Right cardiac atrium (tissue), 5 donors: ENCODE data around the gene MAMDC4. TPM values are rescaled to one million over a fixed set of nuclear protein-coding genes. Genes with fewer than 3 reads are reported as not detected.
"Not testable (repeated sequence)": the region's sequence is repeated elsewhere in the genome, so short reads cannot be mapped to it uniquely, and the experiment has no call there.

Experiments used
- ATAC-seq, 2 donors: fragments of 200-7000 bp; cut with Tn5 transposase; one replicate each; pipeline versions ENCODE4 v1.8.0 to v1.9.1; 2020; ENCODE audit warnings: moderate library complexity in 2 of 2, mild to moderate bottlenecking in 1 of 2
- DNase-seq, 3 donors: peaks; one replicate each; pipeline ENCODE4 v3.0.0-alpha.2; 2020
- H3K27ac ChIP-seq: one replicate; pipeline ENCODE4 v1.5.1; 2013; ENCODE audit warnings: mild to moderate bottlenecking, low read length, control low read depth, moderate library complexity
- H3K27me3 ChIP-seq: one replicate; pipeline ENCODE4 v1.6.1; 2013; ENCODE audit not compliant: control insufficient read depth, insufficient read depth
- H3K4me1 ChIP-seq: one replicate; pipeline ENCODE4 v1.6.1; 2013; ENCODE audit warnings: low read length; ENCODE audit not compliant: control insufficient read depth, insufficient read depth
- H3K4me3 ChIP-seq: one replicate; pipeline ENCODE4 v1.5.1; 2013; ENCODE audit warnings: low read length, control low read depth
- H3K9me3 ChIP-seq: one replicate; pipeline ENCODE4 v1.6.1; 2013; ENCODE audit warnings: low read length; ENCODE audit not compliant: control insufficient read depth
- WGBS: extraction: QIAGEN DNeasy Blood & Tissue Kit; methylation state at CpG from one replicate; pipeline ENCODE4 v1.1.7; 2013; 5-methylcytosine and 5-hydroxymethylcytosine counted together
- intact Hi-C, 4 donors: fragments of 100-400 bp; cut with DNase I; formaldehyde crosslinking; loops; one replicate each; pipeline versions ENCODE4 v1.11.0 to v1.14.0; 2022 to 2023
- long read RNA-seq, 4 donors: library from polyadenylated mRNA; unstranded; transcript quantifications; one replicate each; pipeline ENCODE4 v2.0.0, GENCODE V29; 2020 to 2021
- polyA plus RNA-seq: library from polyadenylated mRNA; stranded (reverse); fragments of 200-250 nt; gene quantifications from one replicate; pipeline ENCODE4 v1.2.3, GENCODE V29; 2013
- total RNA-seq, 4 donors: library from RNA; stranded (reverse); fragmentation: NEBNext Ultra II Directional; extraction: Animal tissue kit (Norgen Biotek cat#: 25700); gene quantifications; one replicate each; pipeline ENCODE4 v1.2.1, GENCODE V29; 2021
- donor health status: healthy with polysubstance abuse.
- donor health status: DM: no; HTN: yes; CAD: no.
- donor health status: DM: no; HTN: no; CAD: no.
- donor health status: DM: no; HTN: yes; CAD: no; lungs with severe emphysema.
- donor health status: DM: yes; HTN: yes; CAD: no.

The MAMDC4 gene
- total RNA-seq (10 to 100 TPM in 1 of 4 donors, 1 to 10 TPM in 3; 3.0 to 10.8 (median 5.8) TPM), polyA plus RNA-seq (5.2 TPM)
- long read RNA-seq, donor 1, partial matches to known transcripts: 6 of 14 reads
- long read RNA-seq, donor 1, other reads (novel, unspliced or antisense): 8 of 14 reads
- long read RNA-seq, donor 2, partial matches to known transcripts: 4 of 5 reads
- long read RNA-seq, donor 2, other reads (novel, unspliced or antisense): 1 of 5 reads
- long read RNA-seq, donor 3, partial matches to known transcripts: 3 of 11 reads
- long read RNA-seq, donor 3, other reads (novel, unspliced or antisense): 8 of 11 reads
- long read RNA-seq, donor 4, partial matches to known transcripts: 3 of 8 reads
- long read RNA-seq, donor 4, other reads (novel, unspliced or antisense): 5 of 8 reads

- Histone ChIP-seq H3K4me1 (peaks cover 2% of the 10 kb centered on the region), H3K9me3 (no peaks in the 10 kb centered on the region), H3K27ac (no peak within 1 kb of the TSS), H3K4me3 (no peak within 1 kb of the TSS), H3K27me3 (no peaks in the 10 kb centered on the region)
- peak; percentile 29 to 74 (median 62) for DNase-seq
- no peak for ATAC-seq
- WGBS: 66% methylated on average over 23 of the region's 23 CpGs
- intact Hi-C loops: loop anchor here in 1 of 4 donors (10.0 kb wide), 1 partner anchor 93 kb away; the partner anchor contains the start of genes C8G and FBXW5
These were observed at the start of gene MAMDC4 for GRCh38 chr9:136851941-136852663. Gene MAMDC4, plus strand, starts transcription at chr9:136852346. Its CDS starts 71 bp downstream, at chr9:136852417.

- intact Hi-C loops: loop anchor here in 1 of 4 donors (5.0 kb wide), 1 partner anchor 54 kb away; no protein-coding TSS in a partner anchor
- not testable (repeated sequence) for H3K4me3 ChIP-seq, H3K27ac ChIP-seq, H3K9me3 ChIP-seq, H3K4me1 ChIP-seq, ATAC-seq, DNase-seq, H3K27me3 ChIP-seq
- 92% methylated on average over 7 of the region's 9 CpGs for WGBS
These were observed 49.1 kb upstream of the MAMDC4 start for GRCh38 chr9:136803009-136803550.

- DNase-seq: peak in 1 of 3 donors; percentile 42
- no peak overlapping the region for H3K4me3 ChIP-seq
- no peaks in the 10 kb centered on the region for H3K4me1 ChIP-seq
- H3K27me3 ChIP-seq: no peaks in the 10 kb centered on the region
- intact Hi-C loops: loop anchor here in 1 of 4 donors (5.0 kb wide), 1 partner anchor 53 kb away; no protein-coding TSS in a partner anchor
- WGBS: 97% methylated on average over 22 of the region's 22 CpGs
- no peak overlapping the region for H3K27ac ChIP-seq
- no peaks in the 10 kb centered on the region for H3K9me3 ChIP-seq
- no peak for ATAC-seq
These were observed 48.3 kb upstream of the MAMDC4 start for GRCh38 chr9:136803551-136804508.

- intact Hi-C loops: loop anchor here in 1 of 4 donors (5.0 kb wide), 1 partner anchor 53 kb away; no protein-coding TSS in a partner anchor
- DNase-seq: peak in 2 of 3 donors; percentile 56 to 60
- 89% methylated on average over 20 of the region's 20 CpGs for WGBS
These were observed 47.5 kb upstream of the MAMDC4 start for GRCh38 chr9:136804509-136805206.

DNA sequence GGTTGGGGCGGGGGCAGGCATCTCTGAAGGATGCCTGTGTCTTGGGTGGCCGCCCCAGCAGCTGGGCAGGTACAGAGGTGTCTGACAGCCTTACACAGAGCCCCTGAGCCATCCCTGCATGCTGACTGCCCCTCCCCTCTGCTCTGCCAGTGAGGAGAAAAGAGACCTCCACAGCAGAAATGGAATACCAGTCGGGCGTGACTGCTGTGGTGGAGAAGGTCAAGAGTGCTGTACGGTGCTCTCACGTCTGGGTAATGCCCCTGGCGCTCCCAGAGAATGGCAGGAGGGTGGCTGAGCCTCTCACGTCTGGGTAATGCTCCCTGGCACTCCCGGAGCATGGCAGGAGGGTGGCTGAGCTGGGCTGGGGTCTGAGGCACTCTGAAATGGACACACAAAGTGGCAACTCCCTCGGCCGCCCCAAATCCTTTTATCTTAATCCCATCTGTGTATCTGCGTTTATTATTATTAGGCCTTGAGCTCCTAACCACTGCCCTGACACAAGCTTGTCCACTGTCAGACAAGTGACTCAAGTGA lies 46.9 kb upstream of the MAMDC4 start:
- Histone ChIP-seq H3K27me3 (no peaks in the 10 kb centered on the region), H3K27ac (no peak overlapping the region), H3K9me3 (no peaks in the 10 kb centered on the region), H3K4me1 (no peaks in the 10 kb centered on the region), H3K4me3 (no peak overlapping the region)
- 86% methylated on average over 12 of the region's 12 CpGs for WGBS
- intact Hi-C loops: no loop called here
- DNase-seq (no peak), ATAC-seq (no peak)

More at GRCh38 chr9:136804509-136805206, 47.5 kb upstream of the MAMDC4 start:
- H3K9me3 ChIP-seq: no peaks in the 10 kb centered on the region
- H3K27ac ChIP-seq: no peak overlapping the region
- H3K4me1 ChIP-seq: no peaks in the 10 kb centered on the region
- ATAC-seq: no peak
- H3K4me3 ChIP-seq: no peak overlapping the region
- no peaks in the 10 kb centered on the region for H3K27me3 ChIP-seq

- ATAC-seq (no peak), DNase-seq (peak in 2 of 3 donors; percentile 37 to 55)
- no peak overlapping the region for H3K4me3 ChIP-seq
- intact Hi-C loops: no loop called here
- H3K9me3 ChIP-seq: no peaks in the 10 kb centered on the region
- no peak overlapping the region for H3K27ac ChIP-seq
- no peaks in the 10 kb centered on the region for H3K4me1 ChIP-seq
- no peaks in the 10 kb centered on the region for H3K27me3 ChIP-seq
- 96% methylated on average over 10 of the region's 10 CpGs for WGBS
These were observed 46.1 kb upstream of the MAMDC4 start for GRCh38 chr9:136806067-136806466.

DNA sequence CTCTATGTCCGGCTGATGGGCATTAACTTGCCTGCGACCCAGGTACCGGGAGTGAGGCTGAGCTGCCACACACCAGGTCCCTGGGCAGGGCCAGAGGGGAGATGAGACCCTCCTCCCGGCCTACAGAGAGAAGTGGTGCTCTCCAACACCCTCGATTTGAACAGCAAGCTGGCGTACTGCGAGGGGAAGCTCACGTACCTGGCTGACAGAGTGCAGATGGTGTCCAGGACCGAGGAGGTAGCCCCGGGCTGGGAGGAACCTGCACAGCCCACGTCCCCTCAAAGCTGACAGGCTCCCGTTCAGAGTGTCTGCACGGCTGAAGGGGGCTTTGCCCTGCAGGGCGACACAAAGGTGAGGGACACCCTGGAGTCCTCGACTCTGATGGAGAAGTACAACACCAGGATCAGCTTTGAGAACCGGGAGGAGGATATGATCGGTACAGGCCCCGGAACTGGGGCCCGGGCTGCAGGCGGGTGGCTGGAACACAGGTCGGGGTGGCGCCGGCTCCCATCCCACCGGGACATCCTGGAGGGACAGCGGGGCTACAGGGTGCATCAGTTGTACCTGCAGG lies 45.4 kb upstream of the MAMDC4 start:
- H3K4me1 ChIP-seq: no peaks in the 10 kb centered on the region

DNA sequence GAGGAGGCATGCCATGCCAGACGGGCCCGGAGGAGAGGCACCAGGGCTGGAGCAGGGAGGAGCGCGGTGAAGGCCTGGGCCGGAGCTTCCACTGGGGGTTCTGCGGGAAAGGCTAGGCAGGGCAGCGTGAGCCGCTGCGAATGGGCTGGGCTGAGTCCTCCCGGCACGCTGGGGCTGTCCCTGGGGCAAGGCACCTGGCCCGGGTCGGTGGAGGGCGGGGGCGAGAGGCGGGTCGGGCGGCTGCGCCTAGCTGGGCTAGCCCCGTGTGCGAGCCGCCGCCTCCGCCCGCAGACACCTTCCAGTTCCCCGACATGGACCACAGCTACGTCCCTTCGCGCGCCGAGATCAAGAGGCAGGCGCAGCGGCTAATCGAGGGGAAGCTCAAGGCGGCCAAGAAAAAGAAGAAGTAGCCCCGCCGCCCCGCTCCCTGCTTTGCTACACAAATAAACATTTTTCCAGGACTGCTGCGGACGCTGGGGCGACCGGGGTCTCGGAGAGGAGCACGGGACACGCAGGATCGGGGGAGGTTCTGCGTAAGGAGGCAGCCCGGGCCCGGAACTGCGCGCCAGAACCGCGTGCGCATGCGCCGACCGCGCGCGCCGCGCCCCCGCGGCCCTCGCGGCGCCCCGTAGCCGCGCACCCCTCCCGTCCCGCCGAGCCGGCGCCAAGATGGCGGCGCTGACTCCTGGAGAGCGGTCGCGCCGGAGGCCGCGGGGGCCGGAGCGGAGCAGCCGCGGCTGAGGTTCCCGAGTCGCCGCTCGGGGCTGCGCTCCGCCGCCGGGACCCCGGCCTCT lies 44.7 kb upstream of the MAMDC4 start, which contains the start of gene RABL6:
Gene RABL6, plus strand, starts transcription at position 668 of the 794 bp plus-strand sequence. CDS start 249 bp downstream, outside the sequence.
- H3K4me3 ChIP-seq: peak within 1 kb of the TSS; percentile 97
- peak; percentile 88 to 89 for ATAC-seq
- H3K4me1 ChIP-seq: no peaks in the 10 kb centered on the region
- WGBS: under 1% methylated on average over 96 of the region's 96 CpGs
- peak within 1 kb of the TSS; percentile 93 for H3K27ac ChIP-seq
- DNase-seq: peak; percentile 80 to 94 (median 93)
- intact Hi-C loops: no loop called here
- H3K27me3 ChIP-seq: no peaks in the 10 kb centered on the region
- no peaks in the 10 kb centered on the region for H3K9me3 ChIP-seq

More for the DNA sequence above, 45.4 kb upstream of the MAMDC4 start:
- Histone ChIP-seq H3K27me3 (no peaks in the 10 kb centered on the region), H3K4me3 (peak overlapping the region; percentile 97), H3K27ac (no peak overlapping the region), H3K9me3 (no peaks in the 10 kb centered on the region)
- intact Hi-C loops: no loop called here
- 69% methylated on average over 25 of the region's 25 CpGs for WGBS
- ATAC-seq (peak in 1 of 2 donors; percentile 6), DNase-seq (peak in 1 of 3 donors; percentile 46)
